ENCODE results near the gene CNN2. TPM values are rescaled to one million over a fixed set of nuclear protein-coding genes. Genes with fewer than 3 reads are reported as not detected.
A peak's percentile ranks its signal among the peaks of the same experiment; 100 is the strongest.

Gene CNN2
- total RNA-seq: 100 to 1,000 TPM in 2 of 10 donors, 10 to 100 TPM in 8; 33.0 to 117 (median 63.5) TPM
- 10 to 100 TPM; 49.0 to 61.2 TPM for polyA plus RNA-seq
- long read RNA-seq, donor 1, transcript CNN2-206 (1 exons, 2,266 nt): minor isoform, 16 of 38 reads
- long read RNA-seq, donor 1, transcript CNN2-201 (7 exons, 2,179 nt): major isoform, 18 of 38 reads
- long read RNA-seq, donor 1, partial matches to known transcripts: 0 of 38 reads
- long read RNA-seq, donor 1, other reads (novel, unspliced or antisense): 1 of 38 reads
- long read RNA-seq, donor 2, transcript CNN2-201 (7 exons, 2,179 nt): major isoform, 19 of 40 reads
- long read RNA-seq, donor 2, transcript CNN2-206 (1 exons, 2,266 nt): minor isoform, 12 of 40 reads
- long read RNA-seq, donor 2, partial matches to known transcripts: 3 of 40 reads
- long read RNA-seq, donor 2, other reads (novel, unspliced or antisense): 3 of 40 reads
- long read RNA-seq, donor 3, transcript CNN2-208 (6 exons, 828 nt): minor isoform, 5 of 170 reads
- long read RNA-seq, donor 3, transcript CNN2-206 (1 exons, 2,266 nt): minor isoform, 7 of 170 reads
- long read RNA-seq, donor 3, transcript CNN2-201 (7 exons, 2,179 nt): major isoform, 129 of 170 reads
- long read RNA-seq, donor 3, partial matches to known transcripts: 15 of 170 reads
- long read RNA-seq, donor 3, other reads (novel, unspliced or antisense): 12 of 170 reads

- Histone ChIP-seq H3K4me3 (peak within 1 kb of the TSS; percentile 63 to 97 (median 90)), H3K27me3 (no peaks in the 10 kb centered on the region), H3K9me3 (no peaks in the 10 kb centered on the region), H3K4me1 (peaks cover 14 to 61% (median 45%) of the 10 kb centered on the region in 9 donors), H3K27ac (peak within 1 kb of the TSS; percentile 86 to 99 (median 97)), H3K36me3 (peaks cover 0 to 18% (median 0%) of the 10 kb centered on the region in 9 donors)
- WGBS, 2 donors: 5% methylated on average over 63 of the region's 63 CpGs
- no peak for TF ChIP-seq CTCF (IDR thresholded peaks at IDR 0.05)
- peak; percentile 78 to 82 for DNase-seq
- intact Hi-C loops (cut with DNase I): loop anchor here in 1 of 10 donors (5.0 kb wide), 1 partner anchor 76 kb away; the partner anchor contains the start of gene GPX4
- ATAC-seq: peak; percentile 55 to 89 (median 77)
These were observed at the start of gene CNN2 for GRCh38 chr19:1025960-1026782. TSS of gene CNN2 (plus strand) at chr19:1026608. CDS start at chr19:1026662, 54 bp downstream.

- no peak overlapping the region for H3K4me3 ChIP-seq
- H3K9me3 ChIP-seq: peaks cover 0 to 3% (median 0%) of the 10 kb centered on the region in 11 donors
- no peak overlapping the region for H3K27ac ChIP-seq
- H3K27me3 ChIP-seq: no peaks in the 10 kb centered on the region
- intact Hi-C loops (cut with DNase I): loop anchor here in 3 of 10 donors (5.0 to 10.0 kb wide), 2 partner anchors 210 to 212 kb away; no protein-coding TSS in a partner anchor
- peaks cover 0 to 9% (median 0%) of the 10 kb centered on the region in 9 donors for H3K4me1 ChIP-seq
- WGBS, 2 donors: 84 to 85% methylated on average over 24 of the region's 24 CpGs
- ATAC-seq: no peak
- no peak for TF ChIP-seq CTCF (IDR thresholded peaks at IDR 0.05)
- DNase-seq: no peak
- H3K36me3 ChIP-seq: peaks cover 0 to 6% (median 0%) of the 10 kb centered on the region in 9 donors
These were observed 49.3 kb upstream of the CNN2 start for GRCh38 chr19:977058-977464.

- intact Hi-C loops (cut with DNase I): loop anchor here in 3 of 10 donors (5.0 to 10.0 kb wide), 2 partner anchors 212 to 215 kb away; no protein-coding TSS in a partner anchor
- Histone ChIP-seq H3K27ac (no peak overlapping the region), H3K4me1 (peaks cover 4 to 26% (median 17%) of the 10 kb centered on the region in 9 donors), H3K9me3 (no peaks in the 10 kb centered on the region), H3K36me3 (no peaks in the 10 kb centered on the region), H3K4me3 (no peak overlapping the region), H3K27me3 (no peaks in the 10 kb centered on the region)
- ATAC-seq (no peak), DNase-seq (no peak)
- TF ChIP-seq CTCF (IDR thresholded peaks at IDR 0.05): no peak
- WGBS, 2 donors: 70 to 71% methylated on average over 19 of the region's 19 CpGs
These were observed 47.1 kb upstream of the CNN2 start for GRCh38 chr19:979318-979741.

All from heart right ventricle (tissue), 16 donors.